ENCODE measurements around the gene C1orf21.
A peak's percentile ranks its signal among the peaks of the same experiment; 100 is the strongest.
"Not testable (repeated sequence)": the region's sequence is repeated elsewhere in the genome, so short reads cannot be mapped to it uniquely, and the experiment has no call there.

Gene C1orf21

GRCh38 chr1:184386312-184387068 is at the start of gene C1orf21:
TSS of gene C1orf21 (plus strand) at chr1:184387029. CDS start at chr1:184477510, 90,481 bp downstream.
- DNase-seq (ENCODE audit: low spot score) = peak; percentile 22

GRCh38 chr1:184337865-184338264 is 49.0 kb upstream of the C1orf21 start:
- not testable (repeated sequence) for DNase-seq (ENCODE audit: low spot score)

- DNase-seq (ENCODE audit: low spot score) = no peak
Observed at GRCh38 chr1:184340984-184341383, 45.8 kb upstream of the C1orf21 start.

- DNase-seq (ENCODE audit: low spot score) = no peak
Observed at GRCh38 chr1:184350573-184350972, 36.3 kb upstream of the C1orf21 start.

GRCh38 chr1:184351416-184351975 is 35.3 kb upstream of the C1orf21 start:
- DNase-seq (ENCODE audit: low spot score) = no peak

- DNase-seq (ENCODE audit: low spot score) = no peak
Observed at GRCh38 chr1:184352776-184353175, 34.1 kb upstream of the C1orf21 start.

- no peak for DNase-seq (ENCODE audit: low spot score)
Observed at GRCh38 chr1:184354719-184355118, 32.1 kb upstream of the C1orf21 start.

GRCh38 chr1:184356891-184357290 is 29.9 kb upstream of the C1orf21 start:
- DNase-seq (ENCODE audit: low spot score) = no peak

- DNase-seq (ENCODE audit: low spot score) = no peak
Observed at GRCh38 chr1:184358256-184358655, 28.6 kb upstream of the C1orf21 start.

GRCh38 chr1:184359909-184360308 is 26.9 kb upstream of the C1orf21 start:
- no peak for DNase-seq (ENCODE audit: low spot score)

GRCh38 chr1:184362876-184363275 is 24.0 kb upstream of the C1orf21 start:
- DNase-seq (ENCODE audit: low spot score) = no peak

- no peak for DNase-seq (ENCODE audit: low spot score)
Observed at GRCh38 chr1:184365699-184366098, 21.1 kb upstream of the C1orf21 start.

- no peak for DNase-seq (ENCODE audit: low spot score)
Observed at GRCh38 chr1:184366997-184367396, 19.8 kb upstream of the C1orf21 start.

GRCh38 chr1:184367427-184368038 is 19.3 kb upstream of the C1orf21 start:
- DNase-seq (ENCODE audit: low spot score) = no peak

- DNase-seq (ENCODE audit: low spot score) = no peak
Observed at GRCh38 chr1:184368354-184368753, 18.5 kb upstream of the C1orf21 start.

- DNase-seq (ENCODE audit: low spot score) = no peak
Observed at GRCh38 chr1:184370850-184371249, 16.0 kb upstream of the C1orf21 start.

GRCh38 chr1:184373155-184373554 is 13.7 kb upstream of the C1orf21 start:
- DNase-seq (ENCODE audit: low spot score) = no peak

- DNase-seq (ENCODE audit: low spot score) = no peak
Observed at GRCh38 chr1:184376369-184376768, 10.5 kb upstream of the C1orf21 start.

- no peak for DNase-seq (ENCODE audit: low spot score)
Observed at GRCh38 chr1:184379111-184379752, 7.6 kb upstream of the C1orf21 start.

GRCh38 chr1:184380468-184380867 is 6.4 kb upstream of the C1orf21 start:
- no peak for DNase-seq (ENCODE audit: low spot score)

- no peak for DNase-seq (ENCODE audit: low spot score)
Observed at GRCh38 chr1:184383772-184384323, 3.0 kb upstream of the C1orf21 start.

GRCh38 chr1:184385865-184386311 is 941 bp upstream of the C1orf21 start:
- DNase-seq (ENCODE audit: low spot score) = no peak
